Measurements from ENCODE around the gene NOP9. TPM values are rescaled to one million over a fixed set of nuclear protein-coding genes. Genes with fewer than 3 reads are reported as not detected.

NOP9 gene
- total RNA-seq (2021) (34.0 and 37.1 TPM in 2 replicates), Bru-seq, nascent RNA (percentile 76 among the genes with signal in this experiment), BruChase-seq, experiment 1, labeled RNA remaining after a 2-hour chase (percentile 85 among the genes with signal in this experiment), BruChase-seq, experiment 2, labeled RNA remaining after a 6-hour chase (percentile 95 among the genes with signal in this experiment)
- long read RNA-seq, full-length matches to known transcripts = 1 of 3 reads
- long read RNA-seq, partial matches to known transcripts = 2 of 3 reads
- long read RNA-seq, other reads (novel, unspliced or antisense) = 0 of 3 reads

- peaks cover 29% of the 10 kb centered on the region for H3K36me3 ChIP-seq (ENCODE audit: insufficient read depth, low read length, poor library complexity, severe bottlenecking)
These were observed at the start of gene NOP9, which contains the start of gene DHRS1 for GRCh38 chr14:24299255-24300191. Gene NOP9, plus strand, starts transcription at chr14:24299850. Its CDS starts 105 bp downstream, at chr14:24299955. Gene DHRS1, minus strand, starts transcription at chr14:24299780. Its CDS starts 674 bp downstream, at chr14:24299106.

GRCh38 chr14:24250354-24250753 is 49.3 kb upstream of the NOP9 start:
- CTCF ChIA-PET = interaction anchor here (1.2 kb wide), 1 partner anchor 46 kb away, joined by 4 read pairs; no protein-coding TSS in a partner anchor

More at GRCh38 chr14:24299255-24300191, at the start of gene NOP9, which contains the start of gene DHRS1:
- Histone ChIP-seq H3K9me3 (ENCODE audit: low read depth, low read length, poor library complexity, severe bottlenecking) (no peaks in the 10 kb centered on the region), H3K27me3 (replicated peaks; ENCODE audit: insufficient read depth, low read depth, low read length, poor library complexity) (no peaks in the 10 kb centered on the region), H3K27ac (ENCODE audit: low read depth, low read length, poor library complexity, severe bottlenecking) (peak within 1 kb of the TSS; percentile 82), H3K4me3 (ENCODE audit: low read depth, low read length, poor library complexity, severe bottlenecking) (peak within 1 kb of the TSS; percentile 92), H3K4me1 (ENCODE audit: insufficient read depth, low read length, poor library complexity, severe bottlenecking) (no peaks in the 10 kb centered on the region)
- intact Hi-C loops (cut with micrococcal nuclease; ENCODE audit: unreplicated experiment) = loop anchor here (5.0 kb wide), 1 partner anchor 242 kb away; no protein-coding TSS in a partner anchor
- TSS peak; percentile 64 for BruUV-seq (replicated peaks)
- ChIA-PET CTCF (interaction anchor here (0.8 to 1.7 kb wide), 3 partner anchors 9 to 57 kb away, joined by 3 to 9 read pairs (median 7); partner anchors contain the start of gene TINF2), POLR2A (ENCODE audit: low non-redundant PET) (interaction anchor here (0.5 to 1.1 kb wide), 3 partner anchors 10 to 313 kb away, joined by 4 read pairs; partner anchors contain the start of gene LTB4R2)
- TF ChIP-seq CTCF (conservative IDR thresholded peaks at IDR 0.05; ENCODE audit: low read depth, low read length) (no peak), EZH2 (IDR thresholded peaks at IDR 0.05; ENCODE audit: borderline replicate concordance, low read depth, low read length, poor library complexity, severe bottlenecking) (no peak)
- peak; percentile 90 for DNase-seq (ENCODE audit: low spot score)

GRCh38 chr14:24251880-24252288 is 47.8 kb upstream of the NOP9 start:
- no peaks in the 10 kb centered on the region for H3K9me3 ChIP-seq (ENCODE audit: low read depth, low read length, poor library complexity, severe bottlenecking)
- intact Hi-C loops (cut with micrococcal nuclease; ENCODE audit: unreplicated experiment) = no loop called here
- ChIA-PET CTCF (no interaction called here), POLR2A (ENCODE audit: low non-redundant PET) (no interaction called here)
- DNase-seq (ENCODE audit: low spot score) = no peak
- no peak overlapping the region for H3K27ac ChIP-seq (ENCODE audit: low read depth, low read length, poor library complexity, severe bottlenecking)
- H3K27me3 ChIP-seq (replicated peaks; ENCODE audit: insufficient read depth, low read depth, low read length, poor library complexity) = no peaks in the 10 kb centered on the region
- BruUV-seq (replicated peaks) = no TSS peak
- no peak for TF ChIP-seq CTCF (conservative IDR thresholded peaks at IDR 0.05; ENCODE audit: low read depth, low read length)
- H3K4me1 ChIP-seq (ENCODE audit: insufficient read depth, low read length, poor library complexity, severe bottlenecking) = no peaks in the 10 kb centered on the region
- no peak overlapping the region for H3K4me3 ChIP-seq (ENCODE audit: low read depth, low read length, poor library complexity, severe bottlenecking)
- H3K36me3 ChIP-seq (ENCODE audit: insufficient read depth, low read length, poor library complexity, severe bottlenecking) = no peaks in the 10 kb centered on the region

More at GRCh38 chr14:24250354-24250753, 49.3 kb upstream of the NOP9 start:
- no peak for TF ChIP-seq EZH2 (IDR thresholded peaks at IDR 0.05; ENCODE audit: borderline replicate concordance, low read depth, low read length, poor library complexity, severe bottlenecking)
- POLR2A ChIA-PET (ENCODE audit: low non-redundant PET) = no interaction called here
- H3K27ac ChIP-seq (ENCODE audit: low read depth, low read length, poor library complexity, severe bottlenecking) = no peak overlapping the region
- H3K4me3 ChIP-seq (ENCODE audit: low read depth, low read length, poor library complexity, severe bottlenecking) = no peak overlapping the region
- no peaks in the 10 kb centered on the region for H3K4me1 ChIP-seq (ENCODE audit: insufficient read depth, low read length, poor library complexity, severe bottlenecking)
- DNase-seq (ENCODE audit: low spot score) = no peak
- H3K36me3 ChIP-seq (ENCODE audit: insufficient read depth, low read length, poor library complexity, severe bottlenecking) = no peaks in the 10 kb centered on the region
- BruUV-seq (replicated peaks) = no TSS peak
- intact Hi-C loops (cut with micrococcal nuclease; ENCODE audit: unreplicated experiment) = no loop called here
- H3K9me3 ChIP-seq (ENCODE audit: low read depth, low read length, poor library complexity, severe bottlenecking) = no peaks in the 10 kb centered on the region
- H3K27me3 ChIP-seq (replicated peaks; ENCODE audit: insufficient read depth, low read depth, low read length, poor library complexity) = no peaks in the 10 kb centered on the region
